HG03469 (cell line): ENCODE results near the gene LGSN.
"Not testable (repeated sequence)": the region's sequence is repeated elsewhere in the genome, so short reads cannot be mapped to it uniquely, and the experiment has no call there.

Source experiments
- ATAC-seq: cut with Tn5 transposase; IDR thresholded peaks from one replicate; pipeline ENCODE4 v1.9.1; 2021; ENCODE audit warnings: mild to moderate bottlenecking, moderate library complexity, moderate number of reproducible peaks; ENCODE audit not compliant: unreplicated experiment

Gene LGSN

GRCh38 chr6:63246581-63246980 lies 73.2 kb downstream of the LGSN start:
- ATAC-seq: no peak

DNA sequence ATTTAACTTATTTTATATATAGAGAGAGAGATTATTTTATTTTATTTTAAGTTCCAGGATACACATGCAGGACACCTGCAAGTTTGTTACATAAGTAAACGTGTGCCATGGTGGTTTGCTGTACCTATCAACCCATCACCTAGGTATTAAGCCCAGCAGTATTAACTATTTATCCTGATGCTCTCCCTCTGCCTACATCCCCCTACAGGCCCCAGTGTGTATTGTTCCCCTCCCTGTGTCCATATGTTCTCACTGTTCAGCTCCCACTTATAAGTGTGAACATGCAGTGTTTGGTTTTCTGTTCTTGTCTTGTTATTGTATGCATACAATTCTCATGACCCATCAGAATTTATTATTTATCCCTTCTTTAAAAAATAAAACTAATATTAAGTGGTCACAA lies 73.9 kb downstream of the LGSN start:
- ATAC-seq: peak; percentile 56

DNA sequence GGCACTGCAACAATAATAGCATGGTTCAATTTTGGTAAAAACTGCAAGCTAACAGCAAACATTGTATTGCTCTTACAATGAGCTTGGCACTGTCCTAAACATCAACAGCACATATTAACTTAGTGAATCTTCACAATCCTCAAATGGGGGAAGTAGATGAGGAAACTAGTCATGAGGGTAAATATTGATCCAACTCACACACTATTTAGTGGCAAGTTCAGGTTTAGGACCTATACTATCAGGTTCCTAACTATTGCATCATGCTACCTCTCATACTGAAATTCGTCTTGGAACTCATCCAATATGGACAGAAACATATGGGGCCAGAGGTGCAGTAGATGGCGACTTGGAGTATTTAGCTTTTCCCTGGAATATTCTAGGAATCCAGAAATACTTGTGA lies 74.4 kb downstream of the LGSN start:
- ATAC-seq: no peak

DNA sequence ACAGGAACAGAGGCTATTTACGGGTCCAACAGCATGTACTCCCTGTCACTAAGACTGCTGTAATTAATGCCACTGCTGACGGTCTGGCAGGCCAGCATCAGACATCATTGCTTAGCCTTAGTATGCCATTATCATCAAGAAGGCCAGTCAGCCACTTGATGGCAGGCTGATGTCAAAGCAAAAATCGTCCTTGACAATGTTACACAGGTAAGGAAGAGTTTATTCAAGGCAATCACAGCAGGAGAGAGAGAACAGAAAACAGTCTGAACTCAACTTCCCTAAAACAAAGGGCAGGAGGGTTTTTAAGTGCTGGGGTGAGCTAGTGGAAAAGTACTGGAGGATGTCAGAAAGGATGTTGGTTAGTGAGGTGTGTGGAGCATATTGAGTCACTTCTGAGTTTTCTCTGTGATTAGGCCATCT lies 83.4 kb downstream of the LGSN start:
- ATAC-seq: no peak

DNA sequence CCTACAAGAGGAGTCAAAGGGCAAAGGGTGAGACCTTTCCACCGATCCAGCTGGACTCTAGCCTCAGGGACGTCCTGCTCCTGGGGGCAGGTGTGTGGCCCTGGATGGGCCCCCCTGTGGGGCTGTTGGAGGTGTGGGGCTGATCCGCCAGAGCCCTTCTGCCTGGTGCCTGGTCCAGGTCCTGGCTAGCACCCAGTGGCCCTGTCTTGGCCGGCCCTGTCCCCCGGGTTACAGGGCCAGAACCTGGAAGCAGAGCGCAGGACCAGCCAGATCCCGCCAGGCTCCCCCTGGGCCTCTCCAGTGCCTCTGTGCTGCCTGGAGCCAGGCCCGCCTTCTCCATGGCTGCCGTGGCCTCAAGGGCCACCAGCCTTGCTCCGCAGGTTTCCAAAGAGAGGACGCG lies 89.3 kb downstream of the LGSN start:
- ATAC-seq: not testable (repeated sequence)

- ATAC-seq: not testable (repeated sequence)
Measured at GRCh38 chr6:63230027-63230426, 89.8 kb downstream of the LGSN start.

DNA sequence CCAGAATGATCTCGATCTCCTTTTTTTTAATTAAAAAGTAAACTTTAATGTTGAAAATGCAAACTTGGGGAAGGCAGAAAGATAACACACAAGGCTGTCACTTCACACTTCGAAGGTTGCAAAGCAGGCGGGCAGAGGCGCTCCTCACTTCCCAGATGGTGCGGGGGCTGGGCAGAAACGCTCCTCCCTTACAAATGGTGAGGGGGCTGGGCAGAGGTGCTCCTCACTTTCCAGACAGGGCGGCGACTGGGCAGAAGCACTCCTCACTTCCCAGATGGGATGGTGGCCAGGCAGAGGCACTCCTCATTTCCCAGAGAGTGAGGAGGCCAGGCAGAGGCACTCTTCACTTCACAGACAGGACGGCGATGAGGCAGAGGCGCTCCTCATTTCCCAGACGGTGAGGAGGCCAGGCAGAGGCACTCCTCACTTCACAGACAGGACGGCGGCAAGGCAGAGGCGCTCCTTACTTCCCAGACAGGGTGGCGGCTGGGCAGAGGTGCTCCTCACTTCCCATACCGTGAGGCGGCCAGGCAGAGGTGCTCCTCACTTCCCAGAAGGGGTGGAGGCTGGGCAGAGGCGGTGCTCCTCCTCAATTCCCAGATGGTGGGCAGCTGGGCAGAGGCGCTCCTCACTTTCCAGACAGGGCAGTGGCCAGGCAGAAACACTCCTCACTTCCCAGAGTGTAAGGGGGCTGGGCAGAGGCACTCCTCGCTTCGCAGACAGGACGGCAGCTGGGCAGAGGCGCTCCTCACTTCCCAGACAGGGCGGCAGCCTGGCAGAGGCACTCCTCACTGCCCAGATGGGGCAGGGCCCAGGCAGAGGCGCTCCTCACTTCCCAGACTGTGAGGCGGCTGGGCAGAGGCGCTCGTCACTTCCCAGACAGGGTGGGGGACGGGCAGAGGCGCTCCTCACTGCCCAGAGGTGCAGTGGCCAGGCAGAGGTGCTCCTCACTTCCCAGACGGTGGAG lies 91.6 kb downstream of the LGSN start:
- ATAC-seq: not testable (repeated sequence)

- ATAC-seq: not testable (repeated sequence)
Measured at GRCh38 chr6:63225987-63226386, 93.8 kb downstream of the LGSN start.
